HG03175 (cell line): ENCODE results near the gene DVL1.

Source experiments
- ATAC-seq: cut with Tn5 transposase; IDR thresholded peaks from one replicate; pipeline ENCODE4 v1.9.1; 2021; ENCODE audit warnings: mild to moderate bottlenecking, moderate library complexity; ENCODE audit not compliant: unreplicated experiment

DVL1 gene

DNA sequence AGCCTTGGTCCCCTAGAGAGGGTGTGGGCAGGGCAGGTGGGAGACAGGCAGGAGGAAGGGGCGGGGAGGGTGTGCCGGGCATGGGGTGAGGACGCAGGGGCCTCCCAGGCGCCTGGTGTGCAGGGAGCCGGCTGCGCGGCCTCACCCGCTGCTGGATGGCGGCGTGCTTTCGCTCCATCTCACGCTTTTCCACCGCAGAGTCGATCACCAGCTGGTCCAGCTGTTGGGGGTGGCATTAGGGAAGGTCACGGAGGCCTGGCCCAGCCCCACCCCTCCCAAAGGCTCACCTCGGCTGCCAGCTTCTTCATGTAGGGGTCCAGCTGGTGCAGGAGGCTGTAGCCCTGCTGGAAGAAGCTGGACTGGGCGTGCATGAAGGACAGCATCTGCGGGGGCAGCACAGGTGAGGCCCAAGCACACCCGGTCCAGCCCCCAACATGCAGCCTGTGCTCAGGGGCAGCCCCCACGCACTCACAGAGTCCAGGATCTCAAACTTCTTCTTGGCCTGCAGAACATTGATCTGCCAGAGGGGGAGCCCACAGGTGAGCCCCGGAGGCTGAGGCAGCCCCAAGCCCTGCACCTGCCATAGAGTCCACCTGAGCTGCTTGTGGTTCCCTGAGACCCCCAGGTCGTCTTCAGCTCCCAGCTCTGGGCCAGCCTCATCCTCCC, 49.4 kb downstream of the DVL1 start:
- no peak for ATAC-seq

DNA sequence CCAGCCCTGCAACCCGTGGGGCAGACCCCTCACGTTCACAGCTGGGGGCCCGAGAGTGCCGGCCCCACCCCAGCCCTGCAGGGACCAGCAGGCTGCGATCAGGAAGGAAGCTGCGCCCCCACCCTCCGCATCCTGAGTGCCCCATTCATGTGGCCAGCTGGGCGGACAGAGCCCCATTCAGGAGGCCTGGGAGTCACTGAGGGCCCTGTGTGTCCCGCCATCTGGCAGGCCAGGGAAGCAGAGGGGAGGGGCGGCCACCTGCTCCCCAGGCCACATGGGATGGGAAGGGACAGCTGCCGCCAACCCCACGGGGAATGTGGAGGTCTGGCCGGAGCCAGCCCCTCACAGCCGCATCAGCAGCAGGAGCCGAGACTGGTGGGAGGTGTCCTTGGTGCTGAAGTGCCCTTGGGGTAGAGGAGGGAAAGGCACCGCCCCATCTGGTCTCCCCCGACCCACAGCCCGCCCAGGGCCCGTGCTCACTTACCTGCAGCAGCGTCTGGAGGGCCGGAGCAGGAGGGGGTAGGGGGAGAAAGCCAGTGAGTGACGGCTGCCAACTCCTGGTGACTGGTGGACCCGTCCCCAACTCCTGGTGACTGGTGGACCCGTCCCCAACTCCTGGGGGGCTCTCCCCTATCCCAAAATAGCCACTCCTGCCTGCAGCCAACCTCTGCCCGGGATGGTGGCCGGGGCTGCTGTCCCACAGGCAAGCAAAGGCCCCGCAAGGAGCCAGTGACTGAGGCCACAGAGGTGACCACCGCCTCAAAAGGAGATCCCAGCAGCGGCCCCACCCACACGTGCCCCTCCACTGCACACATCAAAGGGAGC, 50.1 kb downstream of the DVL1 start:
- no peak for ATAC-seq

DNA sequence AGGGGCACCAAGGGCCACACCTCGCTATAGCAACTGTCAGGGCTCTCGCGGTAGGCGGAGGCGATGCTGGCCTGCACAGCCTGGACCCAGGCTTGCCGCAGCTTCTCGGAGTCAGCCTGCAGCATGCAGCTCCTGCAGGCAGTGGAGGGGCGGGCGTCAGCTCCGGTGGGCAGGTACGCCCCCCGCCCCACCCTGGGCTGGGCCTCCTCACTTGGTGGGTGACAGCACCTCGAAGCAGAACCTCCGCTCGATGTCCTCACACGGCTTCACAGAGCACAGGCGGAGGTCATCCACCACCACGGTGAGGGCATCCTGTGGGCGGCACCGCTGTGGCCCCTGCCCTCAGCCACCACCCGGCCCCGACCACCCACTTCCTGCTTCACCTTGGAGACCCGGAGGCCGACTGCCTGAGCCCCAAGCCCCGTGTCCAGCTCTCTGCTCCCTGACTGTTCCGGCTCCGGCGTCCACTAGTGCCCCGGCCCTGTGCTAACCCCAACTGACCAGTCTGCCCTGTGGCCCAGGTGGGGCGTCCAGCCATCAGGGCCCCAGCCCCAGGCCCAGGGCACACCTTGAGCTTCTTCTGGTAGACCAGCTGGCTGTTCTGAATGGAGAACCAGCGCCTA, 51.3 kb downstream of the DVL1 start:
- ATAC-seq: no peak

DNA sequence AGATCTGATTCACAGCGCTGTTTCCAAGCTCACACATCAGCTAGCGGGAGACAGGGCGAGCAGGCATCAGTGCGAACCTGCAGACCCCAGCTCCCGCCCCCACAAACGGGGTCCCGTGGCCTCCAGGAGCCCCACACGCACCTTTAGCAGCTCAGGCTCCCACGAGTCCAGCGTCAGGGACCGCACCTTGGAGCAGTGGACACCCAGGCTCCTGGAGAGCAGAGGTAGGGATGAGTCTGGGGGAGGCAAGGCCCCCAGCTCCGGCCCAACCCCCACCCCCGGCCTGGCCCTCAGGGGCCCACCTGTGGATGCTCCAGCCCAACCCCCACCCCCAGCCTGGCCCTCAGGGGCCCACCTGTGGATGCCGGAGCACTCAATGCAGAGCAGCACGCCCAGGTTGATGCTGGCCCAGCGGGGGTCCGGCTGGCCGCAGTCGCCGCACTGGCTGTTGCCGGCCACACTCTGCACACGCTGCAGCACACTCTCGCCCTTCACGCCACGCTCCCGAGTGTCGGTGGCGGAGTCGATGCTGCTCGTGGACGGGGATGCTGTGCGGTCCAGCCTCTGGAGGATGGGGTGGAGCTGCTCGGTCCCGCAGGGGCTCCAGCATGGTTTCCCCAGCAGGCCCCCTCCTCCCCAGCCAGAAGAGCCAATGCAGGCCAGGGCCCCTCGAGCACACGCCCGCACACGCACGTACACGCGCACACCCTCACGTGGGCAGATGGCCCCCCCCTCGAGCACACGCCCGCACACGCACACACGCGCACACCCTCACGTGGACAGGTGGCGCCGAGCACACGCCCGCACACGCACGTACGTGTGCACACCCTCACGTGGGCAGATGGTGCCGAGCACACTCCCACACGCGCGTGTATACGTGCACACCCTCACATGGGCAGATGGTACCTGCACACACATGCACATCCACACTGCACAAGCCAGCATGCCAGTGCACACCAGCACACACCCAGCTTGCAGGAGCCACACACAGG, 52.9 kb downstream of the DVL1 start:
- no peak for ATAC-seq

DNA sequence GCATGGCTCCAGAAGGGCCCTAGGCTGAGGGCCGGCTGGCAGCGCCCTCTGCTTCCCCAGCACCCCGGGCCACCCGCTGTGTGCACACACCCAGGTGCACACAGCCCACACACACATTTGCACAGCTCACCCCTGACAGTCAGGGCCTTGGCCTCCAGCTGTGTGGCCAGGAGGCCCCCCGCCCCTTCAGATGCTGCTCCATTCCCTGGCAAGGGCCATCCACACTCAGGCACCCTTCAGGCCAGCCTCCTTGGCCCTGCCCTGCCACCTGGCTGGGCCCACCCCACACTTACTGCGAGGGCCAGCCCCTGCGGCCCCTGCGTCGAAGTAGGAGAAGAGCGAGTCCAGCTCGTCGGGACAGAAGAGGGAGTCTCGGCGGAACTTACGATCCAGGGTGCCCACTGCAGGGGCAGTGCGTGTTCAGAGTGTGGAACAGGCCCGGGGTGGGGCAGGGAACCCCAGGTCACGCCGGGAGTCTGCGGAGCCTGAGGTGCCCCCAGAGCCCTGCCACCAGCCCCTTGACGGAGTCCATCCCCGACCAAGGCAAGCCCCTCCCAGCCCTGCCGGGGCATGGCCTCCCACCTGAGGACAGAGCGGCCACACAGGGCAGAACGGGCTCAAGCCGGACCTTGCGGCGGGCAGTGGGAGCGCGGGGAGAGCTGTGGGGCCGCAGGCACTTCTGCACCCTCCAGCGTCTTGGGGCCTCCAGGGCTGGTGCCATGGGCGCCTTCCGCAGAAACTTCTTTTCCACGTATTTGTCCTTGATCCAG, 53.9 kb downstream of the DVL1 start:
- ATAC-seq: no peak

DNA sequence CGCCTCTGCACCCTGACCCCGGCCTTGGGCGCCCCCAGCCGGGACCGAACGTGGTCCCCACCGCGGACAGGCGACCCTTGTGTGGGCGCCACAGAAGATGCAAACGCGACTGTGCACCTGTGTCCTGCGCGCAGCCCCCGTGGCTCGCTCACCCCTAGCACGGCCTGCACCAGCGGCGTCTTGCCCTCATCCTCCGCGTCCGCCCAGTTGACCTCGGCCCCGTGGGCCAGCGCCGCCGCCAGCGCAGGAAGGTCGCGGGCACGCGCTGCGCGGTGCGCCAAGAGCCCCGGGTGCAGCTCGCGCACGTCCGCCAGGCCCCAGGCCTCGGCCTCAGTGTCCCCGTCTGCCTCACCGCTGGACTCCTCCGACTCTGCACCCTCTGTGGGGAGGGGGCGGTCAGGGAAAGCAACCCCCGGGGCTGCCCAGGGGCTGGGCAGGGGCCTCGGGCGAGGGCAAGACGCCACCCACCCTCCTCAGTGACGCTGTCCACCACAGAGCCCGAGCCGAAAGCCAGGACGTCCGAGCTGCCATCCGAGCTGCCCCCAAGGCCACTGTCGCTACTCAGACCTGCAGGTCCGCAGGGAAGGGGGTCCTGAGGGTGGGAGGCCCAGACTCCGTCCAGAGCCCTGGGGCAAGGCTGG, 54.8 kb downstream of the DVL1 start:
- ATAC-seq: no peak

DNA sequence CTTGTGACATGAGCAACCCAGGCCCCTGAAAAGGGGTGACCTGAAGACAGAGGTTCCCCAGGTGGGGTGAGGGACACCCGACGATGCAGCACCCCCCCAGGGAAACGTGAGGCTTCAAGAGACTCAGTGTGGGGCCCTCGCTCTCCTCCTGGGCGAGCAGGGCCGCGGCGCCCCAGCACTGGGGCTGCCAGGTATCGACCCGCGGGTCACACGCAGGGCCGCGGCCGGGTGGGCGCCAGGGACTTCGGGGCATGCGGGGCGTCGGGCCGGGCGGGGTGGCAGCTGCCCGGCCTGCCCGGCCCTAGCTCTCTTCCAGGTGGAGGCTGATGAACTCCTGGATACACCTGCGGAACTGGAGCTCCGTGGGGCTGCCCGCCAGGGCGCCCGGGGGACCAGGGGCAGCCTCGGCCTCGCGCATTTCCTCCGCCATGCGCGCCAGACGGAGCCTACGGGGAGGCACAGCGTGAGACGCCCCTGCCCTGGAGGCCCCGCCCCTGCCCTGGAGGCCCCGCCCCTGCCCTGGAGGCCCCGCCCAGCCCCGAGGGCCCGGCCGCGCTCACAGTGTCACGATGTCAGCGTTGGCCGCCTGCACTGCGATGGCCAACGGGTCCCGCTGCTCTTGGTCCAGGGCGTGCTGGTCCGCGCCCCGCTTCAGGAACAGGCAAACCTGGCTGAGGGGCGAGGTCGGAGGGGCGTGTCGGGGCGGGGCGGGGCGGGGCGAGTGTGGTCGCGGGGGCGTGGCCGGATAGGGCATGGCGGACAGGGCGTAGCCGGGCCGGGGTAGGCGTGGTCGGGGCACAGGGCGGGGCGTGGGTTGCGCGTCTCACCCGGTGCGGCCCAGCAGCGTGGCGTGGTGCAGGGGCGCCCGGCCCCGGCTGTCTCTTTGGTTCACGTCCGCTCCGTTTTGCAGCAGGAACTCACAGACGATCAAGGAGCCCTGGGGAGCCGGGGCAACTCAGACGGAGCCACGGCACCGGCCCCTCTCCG, 55.7 kb downstream of the DVL1 start:
- ATAC-seq: no peak

DNA sequence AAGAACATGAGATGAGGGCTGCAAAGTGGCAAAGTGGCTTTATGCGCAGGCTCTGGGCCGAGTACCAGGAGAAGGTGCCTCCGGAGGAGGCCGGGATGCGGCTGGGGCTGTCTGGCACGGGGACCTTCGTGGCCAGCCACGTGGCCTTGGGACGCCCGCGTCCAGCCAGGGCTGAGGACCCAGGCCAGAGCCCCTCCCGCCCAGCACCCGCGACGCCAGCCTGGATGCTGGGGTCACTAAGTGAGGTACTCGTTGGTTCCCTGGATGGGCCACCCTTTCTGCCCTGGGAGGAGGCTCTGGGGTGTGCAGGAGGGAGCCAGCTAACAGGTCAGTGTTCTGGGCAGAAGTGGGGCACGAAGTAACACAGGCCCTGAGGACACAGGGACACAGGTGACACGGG, 56.4 kb downstream of the DVL1 start:
- ATAC-seq: no peak

DNA sequence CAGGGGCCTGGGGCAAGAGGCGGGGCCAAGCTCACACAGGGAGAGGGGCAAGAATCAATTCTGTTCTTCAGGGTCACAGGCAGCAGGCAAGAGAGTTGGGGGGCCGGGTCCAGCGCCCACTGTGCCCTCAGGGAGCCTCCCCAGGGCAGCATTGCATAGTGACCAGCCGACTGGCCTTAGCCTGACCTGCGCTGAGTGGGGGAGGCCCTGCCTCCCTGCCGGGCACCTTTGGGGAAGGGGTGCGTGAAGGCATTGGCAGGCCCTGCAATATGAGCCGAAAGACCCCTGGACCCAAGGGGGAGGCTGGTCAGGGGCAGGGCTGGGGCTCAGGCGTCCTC, 56.8 kb downstream of the DVL1 start:
- ATAC-seq: no peak

DNA sequence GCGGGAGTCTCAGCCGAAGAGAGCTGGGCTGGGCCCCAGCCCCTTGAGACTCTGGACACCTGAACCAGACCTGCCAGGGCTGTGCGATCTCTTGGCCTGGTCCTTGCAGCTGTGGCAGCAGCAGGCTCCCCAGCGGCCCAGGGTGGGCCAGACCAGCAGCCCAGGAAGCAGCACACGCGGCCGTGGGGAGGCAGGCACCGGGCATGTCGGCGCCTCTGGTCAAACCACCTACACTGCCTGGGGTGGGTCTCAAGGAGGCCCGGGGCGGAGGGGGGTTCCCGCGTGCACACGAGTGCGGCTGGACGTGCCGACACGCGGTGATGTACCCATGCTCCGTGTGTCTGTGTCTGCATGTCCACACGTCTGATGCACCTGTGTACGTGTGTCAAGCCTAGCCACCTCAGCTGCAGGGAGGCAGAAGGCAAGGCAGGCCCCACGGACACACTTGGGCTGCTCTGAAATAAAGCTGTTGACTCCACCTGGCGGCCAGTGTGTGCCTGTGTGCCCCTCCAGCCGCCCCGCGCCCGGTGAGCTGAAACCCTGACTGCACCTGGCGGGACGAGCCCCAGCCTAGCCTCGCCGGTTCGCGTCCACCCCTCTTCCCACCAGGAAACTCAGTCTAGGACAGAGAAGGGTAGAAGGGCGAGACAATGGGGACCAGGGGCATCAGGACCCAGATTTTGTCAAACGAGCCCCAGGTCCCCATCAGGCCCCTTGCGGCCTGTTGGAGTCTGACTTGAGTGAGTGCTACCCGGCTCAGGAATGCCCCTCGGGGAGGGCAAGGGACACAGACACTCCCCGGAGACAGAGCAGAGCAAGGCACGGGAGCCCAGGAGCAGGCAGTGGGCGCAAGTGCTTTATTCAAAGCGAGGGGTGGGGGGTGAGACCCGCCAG, 57.4 kb downstream of the DVL1 start:
- ATAC-seq: no peak

DNA sequence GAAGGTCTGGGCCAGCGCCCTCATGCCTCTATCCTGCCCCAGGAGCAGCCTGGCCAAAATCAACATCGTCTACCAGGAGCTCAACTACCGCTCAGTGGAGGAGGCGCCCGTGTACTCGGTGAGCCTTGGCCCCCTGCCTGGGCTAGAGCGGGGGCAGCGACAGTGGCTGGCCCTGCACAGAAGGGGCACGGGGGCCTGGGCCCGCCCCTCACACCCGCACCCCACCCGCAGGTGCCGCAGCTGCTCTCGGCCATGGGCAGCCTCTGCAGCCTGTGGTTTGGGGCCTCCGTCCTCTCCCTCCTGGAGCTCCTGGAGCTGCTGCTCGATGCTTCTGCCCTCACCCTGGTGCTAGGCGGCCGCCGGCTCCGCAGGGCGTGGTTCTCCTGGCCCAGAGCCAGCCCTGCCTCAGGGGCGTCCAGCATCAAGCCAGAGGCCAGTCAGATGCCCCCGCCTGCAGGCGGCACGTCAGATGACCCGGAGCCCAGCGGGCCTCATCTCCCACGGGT, 58.1 kb downstream of the DVL1 start:
- ATAC-seq: no peak

DNA sequence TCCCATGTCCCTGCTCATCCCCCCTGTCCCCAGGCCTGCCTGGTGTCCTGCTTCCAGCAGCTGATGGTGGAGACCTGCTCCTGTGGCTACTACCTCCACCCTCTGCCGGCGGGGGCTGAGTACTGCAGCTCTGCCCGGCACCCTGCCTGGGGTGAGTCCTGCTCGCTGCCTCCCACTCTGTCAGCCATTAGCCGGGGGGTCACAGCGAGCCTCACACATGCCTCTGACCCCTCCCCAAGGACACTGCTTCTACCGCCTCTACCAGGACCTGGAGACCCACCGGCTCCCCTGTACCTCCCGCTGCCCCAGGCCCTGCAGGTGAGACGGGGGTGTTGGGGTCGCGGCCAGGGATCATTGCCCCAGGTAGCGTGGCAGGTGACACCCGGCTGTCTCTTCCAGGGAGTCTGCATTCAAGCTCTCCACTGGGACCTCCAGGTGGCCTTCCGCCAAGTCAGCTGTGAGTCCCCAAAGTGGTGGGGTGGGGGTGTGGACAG, 58.9 kb downstream of the DVL1 start:
- no peak for ATAC-seq

DNA sequence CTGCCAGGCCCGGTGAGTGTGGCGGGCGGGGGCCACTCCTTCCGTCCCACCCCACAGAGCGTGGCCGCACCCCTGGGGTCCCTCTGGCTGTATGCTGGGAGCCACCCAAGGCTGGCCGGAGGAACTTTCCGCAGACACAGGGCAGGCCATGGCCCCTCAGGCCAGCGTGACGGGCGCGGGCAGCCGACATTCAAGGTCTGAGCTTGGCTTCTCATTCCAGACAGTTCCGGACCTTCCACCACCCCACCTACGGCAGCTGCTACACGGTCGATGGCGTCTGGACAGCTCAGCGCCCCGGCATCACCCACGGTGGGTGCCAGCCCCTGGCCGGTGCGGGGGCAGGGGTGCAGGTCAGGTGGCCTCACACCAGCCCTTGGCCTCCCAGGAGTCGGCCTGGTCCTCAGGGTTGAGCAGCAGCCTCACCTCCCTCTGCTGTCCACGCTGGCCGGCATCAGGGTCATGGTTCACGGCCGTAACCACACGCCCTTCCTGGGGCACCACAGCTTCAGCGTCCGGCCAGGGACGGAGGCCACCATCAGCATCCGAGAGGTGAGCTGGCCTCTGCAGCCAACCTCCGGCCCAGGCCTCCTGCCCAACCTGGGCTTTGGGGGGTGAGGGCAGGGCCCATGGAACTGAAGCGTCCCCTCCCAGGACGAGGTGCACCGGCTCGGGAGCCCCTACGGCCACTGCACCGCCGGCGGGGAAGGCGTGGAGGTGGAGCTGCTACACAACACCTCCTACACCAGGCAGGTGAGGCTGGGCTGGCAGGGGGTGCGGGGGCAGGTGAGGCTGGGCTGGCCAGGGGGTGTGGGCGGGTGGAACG, 61.7 kb downstream of the DVL1 start:
- ATAC-seq: no peak

DNA sequence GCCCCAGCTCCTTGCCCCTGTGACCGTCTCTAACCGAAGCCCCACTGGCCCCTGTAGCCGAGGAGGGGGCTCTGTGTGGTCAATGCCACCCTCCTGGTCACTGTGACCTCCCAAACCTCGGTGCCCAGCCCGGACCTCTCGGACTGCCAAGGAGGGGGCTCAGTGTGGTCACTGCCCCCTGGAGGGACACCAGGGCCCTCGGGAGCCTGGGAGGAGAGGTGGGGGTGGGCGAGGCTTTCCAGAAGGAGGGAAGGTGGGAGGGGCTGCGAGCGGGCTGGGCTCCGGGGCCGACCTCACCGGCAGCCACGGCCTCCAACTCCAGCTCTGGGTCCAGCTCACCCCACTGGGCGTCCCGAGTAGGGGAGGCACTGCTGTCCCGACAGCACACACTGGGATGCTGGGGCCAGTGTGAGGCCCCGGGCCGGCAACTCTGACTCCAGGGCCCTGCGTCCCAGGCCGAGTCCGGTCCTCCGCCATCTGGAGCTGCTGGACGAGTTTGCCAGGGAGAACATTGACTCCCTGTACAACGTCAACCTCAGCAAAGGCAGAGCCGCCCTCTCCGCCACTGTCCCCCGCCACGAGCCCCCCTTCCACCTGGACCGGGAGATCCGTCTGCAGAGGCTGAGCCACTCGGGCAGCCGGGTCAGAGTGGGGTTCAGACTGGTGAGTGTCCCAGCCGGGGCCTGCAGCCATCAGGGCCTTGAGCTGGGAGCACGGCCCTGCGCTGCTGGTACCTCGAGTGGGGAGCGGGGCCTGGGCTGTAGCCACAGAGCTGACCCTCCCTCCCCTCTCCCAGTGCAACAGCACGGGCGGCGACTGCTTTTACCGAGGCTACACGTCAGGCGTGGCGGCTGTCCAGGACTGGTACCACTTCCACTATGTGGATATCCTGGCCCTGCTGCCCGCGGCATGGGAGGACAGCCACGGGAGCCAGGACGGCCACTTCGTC, 62.6 kb downstream of the DVL1 start:
- ATAC-seq: no peak

DNA sequence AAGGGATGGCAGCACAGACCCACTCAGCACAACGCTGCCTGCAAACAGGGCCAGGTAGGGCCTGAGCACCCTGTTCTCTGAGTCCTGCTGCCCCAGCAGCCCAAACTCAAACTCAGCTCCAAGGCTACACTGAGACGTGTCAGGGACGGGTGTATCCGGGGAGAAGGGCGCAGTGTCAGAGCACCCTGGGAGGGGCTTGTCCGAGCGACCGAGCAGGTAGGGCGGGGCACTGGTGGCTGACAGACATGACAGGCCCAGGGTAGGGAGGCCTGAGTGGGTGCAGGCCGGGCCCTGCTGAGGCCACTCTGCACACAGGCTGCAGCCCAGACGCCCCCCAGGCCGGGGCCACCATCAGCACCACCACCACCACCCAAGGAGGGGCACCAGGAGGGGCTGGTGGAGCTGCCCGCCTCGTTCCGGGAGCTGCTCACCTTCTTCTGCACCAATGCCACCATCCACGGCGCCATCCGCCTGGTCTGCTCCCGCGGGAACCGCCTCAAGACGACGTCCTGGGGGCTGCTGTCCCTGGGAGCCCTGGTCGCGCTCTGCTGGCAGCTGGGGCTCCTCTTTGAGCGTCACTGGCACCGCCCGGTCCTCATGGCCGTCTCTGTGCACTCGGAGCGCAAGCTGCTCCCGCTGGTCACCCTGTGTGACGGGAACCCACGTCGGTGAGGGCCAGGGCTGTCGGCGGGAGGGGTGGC, 63.5 kb downstream of the DVL1 start:
- no peak for ATAC-seq
